HG02970 (cell line): ENCODE measurements around the gene MUC6.

ENCODE experiments used
- ATAC-seq: cut with Tn5 transposase; IDR thresholded peaks from one replicate; pipeline ENCODE4 v1.9.1; 2021; ENCODE audit warnings: mild to moderate bottlenecking, moderate library complexity, moderate number of reproducible peaks; ENCODE audit not compliant: unreplicated experiment, low FRiP score

MUC6 gene

GRCh38 chr11:995752-996420 lies 40.6 kb downstream of the MUC6 start:
- ATAC-seq = no peak

GRCh38 chr11:995044-995751 lies 41.3 kb downstream of the MUC6 start:
- no peak for ATAC-seq

- no peak for ATAC-seq
Observed at GRCh38 chr11:993632-994167, 42.8 kb downstream of the MUC6 start.

GRCh38 chr11:992577-992976 lies 43.9 kb downstream of the MUC6 start:
- ATAC-seq = no peak

- no peak for ATAC-seq
Observed at GRCh38 chr11:991711-992307, 44.7 kb downstream of the MUC6 start.

- ATAC-seq = no peak
Observed at GRCh38 chr11:991034-991433, 45.5 kb downstream of the MUC6 start.

GRCh38 chr11:990101-990500 lies 46.4 kb downstream of the MUC6 start:
- ATAC-seq = no peak

GRCh38 chr11:987671-988070 lies 48.8 kb downstream of the MUC6 start:
- ATAC-seq = no peak

GRCh38 chr11:986952-987305 lies 49.6 kb downstream of the MUC6 start:
- ATAC-seq = no peak

- no peak for ATAC-seq
Observed at GRCh38 chr11:986270-986951, 50.1 kb downstream of the MUC6 start.

GRCh38 chr11:985848-986247 lies 50.7 kb downstream of the MUC6 start:
- no peak for ATAC-seq

GRCh38 chr11:985406-985805 lies 51.1 kb downstream of the MUC6 start:
- no peak for ATAC-seq

GRCh38 chr11:984546-984945 lies 52.0 kb downstream of the MUC6 start:
- ATAC-seq = no peak

GRCh38 chr11:981764-982163 lies 54.8 kb downstream of the MUC6 start:
- ATAC-seq = no peak

- no peak for ATAC-seq
Observed at GRCh38 chr11:980438-981357, 55.8 kb downstream of the MUC6 start.

GRCh38 chr11:978781-979180 lies 57.7 kb downstream of the MUC6 start:
- ATAC-seq = no peak

- no peak for ATAC-seq
Observed at GRCh38 chr11:977830-978720, 58.4 kb downstream of the MUC6 start.

GRCh38 chr11:976431-977160 lies 59.9 kb downstream of the MUC6 start:
- no peak for ATAC-seq
